T-helper 22 cell (primary cell): ENCODE data around the gene CATSPERZ.
"Not testable (repeated sequence)": the region's sequence is repeated elsewhere in the genome, so short reads cannot be mapped to it uniquely, and the experiment has no call there.

Experiments
- DNase-seq: peaks from one replicate; pipeline ENCODE4 v3.0.0-alpha.2; 2020; ENCODE audit warnings: low read depth

Gene CATSPERZ

GRCh38 chr11:64304316-64305072, 4.3 kb downstream of the CATSPERZ start:
- peak; percentile 74 for DNase-seq

DNA sequence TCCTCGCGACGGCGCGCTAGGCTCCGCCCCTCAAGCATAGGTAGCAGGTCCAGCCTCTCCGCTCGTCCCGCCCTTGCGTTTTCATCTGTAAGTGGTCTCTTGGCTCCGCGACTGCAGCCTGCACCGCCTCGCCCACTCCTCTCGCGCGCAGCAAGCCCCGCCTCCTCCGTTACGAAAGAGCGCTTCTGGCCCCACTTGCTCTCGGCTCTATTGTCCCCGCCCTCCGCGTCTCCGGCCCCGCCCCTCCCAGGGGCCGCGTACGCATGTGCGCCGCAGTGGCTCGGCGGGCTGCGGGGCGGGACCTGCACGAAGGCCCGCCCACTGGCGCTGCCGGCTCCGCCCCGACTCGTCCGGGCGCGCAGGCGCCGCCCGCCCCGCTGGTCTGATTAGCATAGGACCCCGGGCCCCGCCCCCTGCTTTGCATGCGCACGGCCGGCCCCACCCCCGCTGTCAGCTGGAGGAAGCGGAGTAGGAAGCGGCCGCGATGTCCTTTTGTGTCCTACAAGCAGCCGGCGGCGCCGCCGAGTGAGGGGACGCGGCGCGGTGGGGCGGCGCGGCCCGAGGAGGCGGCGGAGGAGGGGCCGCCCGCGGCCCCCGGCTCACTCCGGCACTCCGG, 5.0 kb downstream of the CATSPERZ start, which contains the start of gene ESRRA:
TSS of gene ESRRA (plus strand) at position 450 of the 616 bp plus-strand sequence. CDS start 1,656 bp downstream, outside the sequence.
- DNase-seq = peak; percentile 98

- DNase-seq = peak; percentile 72
These were observed 5.8 kb downstream of the CATSPERZ start for GRCh38 chr11:64305691-64306562.

DNA sequence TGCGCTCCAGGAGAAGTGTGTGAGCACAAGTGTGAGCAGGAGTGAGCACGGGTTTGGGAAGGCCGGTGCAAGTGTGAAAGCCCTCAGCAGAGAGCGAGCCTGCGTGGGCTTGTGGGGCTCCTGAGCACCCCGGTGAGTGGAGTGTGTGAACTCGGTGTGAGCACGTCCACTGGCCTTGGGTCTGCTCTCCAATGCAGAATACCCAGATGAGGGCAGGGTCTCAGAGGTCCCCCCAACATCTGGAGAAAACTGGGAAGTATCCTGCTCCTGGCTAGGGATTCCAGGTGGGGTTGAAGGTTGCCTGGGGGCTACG, 6.4 kb downstream of the CATSPERZ start:
- DNase-seq = no peak

- no peak for DNase-seq
These were observed 6.9 kb downstream of the CATSPERZ start for GRCh38 chr11:64306876-64307622.

DNA sequence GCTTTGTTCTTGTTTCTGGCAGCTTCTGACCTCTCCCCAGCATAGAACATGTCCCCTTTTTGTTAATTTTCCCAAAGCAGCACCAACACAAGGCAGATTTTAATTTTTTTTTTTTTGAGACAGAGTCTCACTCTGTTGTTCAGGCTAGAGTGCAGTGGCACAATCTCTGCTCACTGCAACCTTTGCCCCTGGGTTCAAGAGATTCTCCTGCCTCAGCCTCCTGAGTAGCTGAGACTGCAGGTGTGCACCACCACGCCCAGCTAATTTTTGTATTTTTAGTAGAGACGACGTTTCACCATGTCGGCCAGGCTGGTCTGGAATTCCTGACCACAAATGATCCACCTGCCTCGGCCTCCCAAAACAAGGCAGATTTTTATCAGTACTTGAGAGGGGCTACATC, 7.6 kb downstream of the CATSPERZ start:
- not testable (repeated sequence) for DNase-seq

GRCh38 chr11:64312947-64313346, 12.8 kb downstream of the CATSPERZ start:
- DNase-seq = no peak

GRCh38 chr11:64313491-64314145, 13.5 kb downstream of the CATSPERZ start:
- no peak for DNase-seq

DNA sequence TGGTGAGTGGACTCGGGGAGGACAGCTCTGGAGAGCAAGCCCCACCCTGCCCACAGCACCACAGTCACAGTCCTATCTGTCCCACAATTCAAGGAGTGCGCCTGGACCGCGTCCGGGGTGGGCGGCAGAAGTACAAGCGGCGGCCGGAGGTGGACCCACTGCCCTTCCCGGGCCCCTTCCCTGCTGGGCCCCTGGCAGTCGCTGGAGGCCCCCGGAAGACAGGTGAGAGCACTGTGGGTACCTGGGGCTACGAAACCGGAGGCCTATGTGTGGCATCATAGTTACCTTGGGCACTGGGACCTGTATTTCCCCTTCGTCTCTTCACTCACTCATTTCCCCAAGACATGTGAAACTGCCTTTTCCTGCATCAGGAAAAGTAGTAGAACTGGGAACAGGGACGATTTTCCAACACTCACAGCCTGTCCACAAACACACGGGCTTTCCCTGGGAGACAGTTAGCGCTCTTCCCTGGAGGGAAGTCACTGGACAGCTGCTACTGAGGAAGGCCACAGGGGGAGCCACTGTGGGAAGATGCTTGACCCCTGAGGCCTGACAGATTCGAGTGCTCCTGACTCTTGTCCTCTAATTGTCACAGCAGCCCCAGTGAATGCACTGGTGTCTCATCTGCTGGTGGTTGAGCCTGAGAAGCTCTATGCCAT, 14.1 kb downstream of the CATSPERZ start:
- no peak for DNase-seq

- DNase-seq = no peak
These were observed 14.8 kb downstream of the CATSPERZ start for GRCh38 chr11:64314805-64315561.

DNA sequence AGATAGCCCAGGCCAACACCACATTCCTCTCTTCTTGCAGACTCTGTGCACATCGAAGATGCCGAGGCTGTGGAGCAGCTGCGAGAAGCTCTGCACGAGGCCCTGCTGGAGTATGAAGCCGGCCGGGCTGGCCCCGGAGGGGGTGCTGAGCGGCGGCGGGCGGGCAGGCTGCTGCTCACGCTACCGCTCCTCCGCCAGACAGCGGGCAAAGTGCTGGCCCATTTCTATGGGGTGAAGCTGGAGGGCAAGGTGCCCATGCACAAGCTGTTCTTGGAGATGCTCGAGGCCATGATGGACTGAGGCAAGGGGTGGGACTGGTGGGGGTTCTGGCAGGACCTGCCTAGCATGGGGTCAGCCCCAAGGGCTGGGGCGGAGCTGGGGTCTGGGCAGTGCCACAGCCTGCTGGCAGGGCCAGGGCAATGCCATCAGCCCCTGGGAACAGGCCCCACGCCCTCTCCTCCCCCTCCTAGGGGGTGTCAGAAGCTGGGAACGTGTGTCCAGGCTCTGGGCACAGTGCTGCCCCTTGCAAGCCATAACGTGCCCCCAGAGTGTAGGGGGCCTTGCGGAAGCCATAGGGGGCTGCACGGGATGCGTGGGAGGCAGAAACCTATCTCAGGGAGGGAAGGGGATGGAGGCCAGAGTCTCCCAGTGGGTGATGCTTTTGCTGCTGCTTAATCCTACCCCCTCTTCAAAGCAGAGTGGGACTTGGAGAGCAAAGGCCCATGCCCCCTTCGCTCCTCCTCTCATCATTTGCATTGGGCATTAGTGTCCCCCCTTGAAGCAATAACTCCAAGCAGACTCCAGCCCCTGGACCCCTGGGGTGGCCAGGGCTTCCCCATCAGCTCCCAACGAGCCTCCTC, 15.7 kb downstream of the CATSPERZ start:
- not testable (repeated sequence) for DNase-seq

DNA sequence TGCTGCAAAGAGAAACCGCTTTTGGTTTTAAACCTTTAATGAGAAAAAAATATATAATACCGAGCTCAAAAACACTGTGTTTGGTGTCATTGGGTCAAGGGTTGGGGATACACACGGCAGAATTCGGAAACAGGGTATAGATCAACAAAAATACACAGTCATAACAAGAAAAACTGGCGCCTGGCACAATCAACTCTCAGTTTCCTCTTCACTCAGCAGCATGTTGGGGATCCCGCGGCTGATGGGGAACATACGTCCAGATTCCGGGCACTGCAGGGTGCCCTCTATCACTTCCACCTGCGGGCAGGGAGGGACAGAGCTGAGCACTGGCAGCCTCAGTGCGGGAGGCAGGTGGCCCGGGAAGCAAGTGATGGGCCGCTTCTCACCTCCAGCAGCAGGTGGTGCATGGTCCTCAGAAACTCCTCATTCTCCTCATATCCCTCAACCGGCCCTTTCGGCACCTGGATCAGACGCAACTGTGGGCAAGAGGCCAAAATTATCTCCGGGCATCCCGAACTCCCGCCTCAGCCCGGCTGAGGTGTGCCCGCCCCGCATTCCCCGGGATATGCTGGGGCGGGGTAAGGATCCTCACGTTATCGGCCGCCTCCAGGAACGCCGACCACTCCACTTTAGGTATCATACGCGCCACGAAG, 16.6 kb downstream of the CATSPERZ start:
- peak; percentile 37 for DNase-seq

DNA sequence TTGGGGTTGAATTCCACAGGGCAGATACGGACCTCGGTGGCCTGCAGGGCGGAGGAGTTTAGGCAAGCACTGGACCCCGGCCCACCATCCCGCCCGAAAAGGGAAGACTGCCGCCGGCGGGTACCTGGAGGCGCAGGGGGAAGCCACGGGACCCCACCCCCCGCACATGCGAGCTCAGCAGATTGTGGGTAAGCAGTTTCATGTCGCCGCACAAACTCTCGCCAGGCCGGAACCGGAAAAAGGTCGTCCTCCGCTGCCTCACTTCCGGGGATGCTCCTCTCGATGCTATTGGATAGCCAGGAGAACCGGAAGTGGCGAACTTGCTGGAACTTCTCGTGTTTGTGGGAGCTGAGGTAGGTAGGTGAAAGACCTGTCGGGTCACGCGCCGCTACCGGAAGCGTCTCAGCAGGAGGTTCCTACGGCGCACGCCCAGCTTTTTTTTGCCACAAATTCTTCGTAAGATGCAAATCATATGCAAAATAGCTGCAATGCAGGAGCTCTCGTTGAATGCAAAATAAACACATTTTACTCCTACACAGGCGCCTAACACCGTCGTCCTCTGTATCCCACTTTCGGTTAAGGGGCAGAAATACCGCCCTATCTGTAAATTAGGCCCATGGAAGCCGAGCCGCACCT, 17.3 kb downstream of the CATSPERZ start, which contains the start of gene TRMT112:
TSS of gene TRMT112 (minus strand) at position 235 of the 636 bp plus-strand sequence. CDS start at position 202, 33 bp downstream.
- peak; percentile 99 for DNase-seq

DNA sequence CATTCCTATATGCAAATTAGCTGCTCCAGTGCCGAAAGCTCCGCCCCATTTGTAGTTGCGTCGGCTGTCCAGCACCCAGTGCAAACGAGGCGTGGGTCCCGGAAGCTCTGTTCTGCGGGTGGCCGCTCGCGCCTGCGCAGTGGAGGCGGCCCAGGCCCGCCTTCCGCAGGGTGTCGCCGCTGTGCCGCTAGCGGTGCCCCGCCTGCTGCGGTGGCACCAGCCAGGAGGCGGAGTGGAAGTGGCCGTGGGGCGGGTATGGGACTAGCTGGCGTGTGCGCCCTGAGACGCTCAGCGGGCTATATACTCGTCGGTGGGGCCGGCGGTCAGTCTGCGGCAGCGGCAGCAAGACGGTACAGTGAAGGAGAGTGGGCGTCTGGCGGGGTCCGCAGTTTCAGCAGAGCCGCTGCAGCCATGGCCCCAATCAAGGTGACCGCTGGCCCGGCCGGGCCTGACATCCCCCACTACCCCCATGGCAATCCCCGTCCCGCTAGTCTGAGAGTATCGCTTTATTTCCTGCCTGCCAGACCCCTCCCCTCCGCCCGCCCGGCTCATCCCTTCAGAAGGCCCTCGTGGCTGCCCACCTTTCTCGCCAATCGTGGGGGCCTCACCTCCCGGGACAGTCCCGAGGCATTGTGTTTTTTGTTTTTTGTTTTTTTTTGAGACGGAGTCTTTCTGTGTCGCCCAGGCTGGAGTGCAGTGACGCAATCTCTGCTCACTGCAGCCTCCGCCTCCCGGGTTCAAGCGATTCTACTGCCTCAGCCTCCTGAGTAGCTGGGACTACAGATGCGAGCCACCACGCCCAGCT, 18.0 kb downstream of the CATSPERZ start, which contains the start of gene PRDX5:
TSS of gene PRDX5 (plus strand) at position 161 of the 805 bp plus-strand sequence. CDS start at position 256, 95 bp downstream.
- DNase-seq = peak; percentile 91

DNA sequence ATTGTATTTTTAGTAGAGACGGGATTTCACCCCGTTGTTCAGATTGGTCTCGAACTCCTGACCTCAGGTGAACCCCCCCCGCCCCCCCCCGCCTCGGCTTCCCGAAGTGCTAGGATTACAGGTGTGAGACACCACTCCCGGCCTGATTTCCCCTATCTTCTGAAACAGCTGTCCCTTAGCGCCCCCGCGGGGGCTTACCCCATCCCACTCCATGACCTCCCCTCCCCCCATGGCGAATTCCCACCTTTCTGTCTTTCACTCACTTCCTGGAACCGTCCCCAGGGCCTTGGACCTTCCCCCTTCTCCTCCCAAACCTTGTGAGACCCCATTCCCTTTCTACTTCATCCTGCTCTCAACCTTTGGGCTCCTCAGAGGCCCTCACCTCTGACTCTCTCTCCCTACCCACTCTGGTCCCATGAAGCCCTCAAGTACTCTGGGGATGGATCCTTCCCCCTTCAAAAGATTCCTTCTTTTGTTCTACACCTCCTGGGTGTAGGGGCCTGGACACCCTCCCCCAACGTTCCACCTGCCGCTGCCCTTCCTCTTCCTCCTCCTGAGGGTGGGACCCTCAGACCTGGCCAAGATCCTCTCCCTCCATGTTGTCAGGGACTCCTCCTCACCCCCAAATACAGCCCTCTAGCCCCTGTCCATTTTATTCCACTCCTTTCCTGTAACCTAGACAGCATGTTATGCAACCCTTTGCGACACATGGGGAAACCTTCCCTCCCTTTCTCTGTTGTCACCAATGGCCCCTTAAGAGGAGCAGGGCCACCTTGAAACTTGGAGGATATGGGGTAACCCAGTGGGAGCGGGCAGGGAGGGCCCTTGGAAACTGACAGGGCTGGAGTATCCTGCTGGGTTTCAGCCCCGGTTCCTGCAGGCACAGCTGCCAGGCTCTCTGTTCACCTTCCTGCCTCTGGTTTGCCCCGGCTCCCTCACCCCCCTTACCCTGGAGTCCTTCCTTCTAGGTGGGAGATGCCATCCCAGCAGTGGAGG, 18.9 kb downstream of the CATSPERZ start:
- DNase-seq = no peak

DNA sequence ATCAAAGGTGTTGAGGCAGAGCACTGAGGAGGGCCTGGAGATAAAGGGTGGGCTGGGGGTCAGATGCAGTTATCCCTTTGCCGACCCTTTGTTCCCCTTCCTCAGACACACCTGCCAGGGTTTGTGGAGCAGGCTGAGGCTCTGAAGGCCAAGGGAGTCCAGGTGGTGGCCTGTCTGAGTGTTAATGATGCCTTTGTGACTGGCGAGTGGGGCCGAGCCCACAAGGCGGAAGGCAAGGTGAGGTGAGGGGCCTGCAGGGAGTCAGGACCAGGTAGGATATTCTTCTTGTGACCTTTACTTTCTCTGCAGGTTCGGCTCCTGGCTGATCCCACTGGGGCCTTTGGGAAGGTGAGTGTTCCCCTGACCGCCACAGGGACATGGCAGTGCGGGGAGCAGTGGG, 20.4 kb downstream of the CATSPERZ start:
- no peak for DNase-seq
